Measurements from ENCODE around the gene SETBP1.

Gene SETBP1

GRCh38 chr18:45107425-45107824 lies 426.7 kb downstream of the SETBP1 start:
- ATAC-seq, result 0 out of 3 replicates have a peak, but pooled peaks have one; percentile 17
- TF ChIP-seq TCF4 (CRISPR knock-in tag; IDR thresholded peaks at IDR 0.05; ENCODE audit: borderline replicate concordance) (no peak), TOX (CRISPR knock-in tag; IDR thresholded peaks at IDR 0.05; ENCODE audit: borderline replicate concordance) (no peak), RARB (CRISPR knock-in tag; IDR thresholded peaks at IDR 0.05) (no peak), ZFP3 (CRISPR knock-in tag; IDR thresholded peaks at IDR 0.05) (no peak), ARNTL (CRISPR knock-in tag; IDR thresholded peaks at IDR 0.05; ENCODE audit: borderline replicate concordance, low read depth) (no peak), GLIS3 (CRISPR knock-in tag; IDR thresholded peaks at IDR 0.05) (no peak), SNAI2 (CRISPR knock-in tag; IDR thresholded peaks at IDR 0.05) (no peak)
- TF ChIP-seq, protein P1, sequence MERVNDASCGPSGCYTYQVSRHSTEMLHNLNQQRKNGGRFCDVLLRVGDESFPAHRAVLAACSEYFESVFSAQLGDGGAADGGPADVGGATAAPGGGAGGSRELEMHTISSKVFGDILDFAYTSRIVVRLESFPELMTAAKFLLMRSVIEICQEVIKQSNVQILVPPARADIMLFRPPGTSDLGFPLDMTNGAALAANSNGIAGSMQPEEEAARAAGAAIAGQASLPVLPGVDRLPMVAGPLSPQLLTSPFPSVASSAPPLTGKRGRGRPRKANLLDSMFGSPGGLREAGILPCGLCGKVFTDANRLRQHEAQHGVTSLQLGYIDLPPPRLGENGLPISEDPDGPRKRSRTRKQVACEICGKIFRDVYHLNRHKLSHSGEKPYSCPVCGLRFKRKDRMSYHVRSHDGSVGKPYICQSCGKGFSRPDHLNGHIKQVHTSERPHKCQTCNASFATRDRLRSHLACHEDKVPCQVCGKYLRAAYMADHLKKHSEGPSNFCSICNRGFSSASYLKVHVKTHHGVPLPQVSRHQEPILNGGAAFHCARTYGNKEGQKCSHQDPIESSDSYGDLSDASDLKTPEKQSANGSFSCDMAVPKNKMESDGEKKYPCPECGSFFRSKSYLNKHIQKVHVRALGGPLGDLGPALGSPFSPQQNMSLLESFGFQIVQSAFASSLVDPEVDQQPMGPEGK (CRISPR knock-in tag; IDR thresholded peaks at IDR 0.05; ENCODE audit: borderline replicate concordance), result no peak

- ATAC-seq, result no peak
- no peak for TF ChIP-seq ZC3H10 (CRISPR knock-in tag; IDR thresholded peaks at IDR 0.05)
- TF ChIP-seq SNAI2 (CRISPR knock-in tag; IDR thresholded peaks at IDR 0.05), result no peak
- no peak for TF ChIP-seq CREB5 (CRISPR knock-in tag; IDR thresholded peaks at IDR 0.05; ENCODE audit: low read depth)
- no peak for TF ChIP-seq RARB (CRISPR knock-in tag; IDR thresholded peaks at IDR 0.05)
- no peak for TF ChIP-seq ZNF70 (CRISPR knock-in tag; IDR thresholded peaks at IDR 0.05)
- TF ChIP-seq CSDC2 (CRISPR knock-in tag; IDR thresholded peaks at IDR 0.05), result no peak
- no peak for TF ChIP-seq CSRNP3 (CRISPR knock-in tag; IDR thresholded peaks at IDR 0.05)
- no peak for TF ChIP-seq ZNF565 (CRISPR knock-in tag; conservative IDR thresholded peaks at IDR 0.05; ENCODE audit: low read depth)
- TF ChIP-seq GLIS3 (CRISPR knock-in tag; IDR thresholded peaks at IDR 0.05), result no peak
- no peak for TF ChIP-seq PPARA (CRISPR knock-in tag; IDR thresholded peaks at IDR 0.05; ENCODE audit: borderline replicate concordance)
- TF ChIP-seq BACH2 (CRISPR knock-in tag; IDR thresholded peaks at IDR 0.05; ENCODE audit: borderline replicate concordance), result no peak
- TF ChIP-seq ZFP30 (CRISPR knock-in tag; IDR thresholded peaks at IDR 0.05), result no peak
- no peak for TF ChIP-seq OSR1 (CRISPR knock-in tag; IDR thresholded peaks at IDR 0.05)
- no peak for TF ChIP-seq ESRRG (CRISPR knock-in tag; IDR thresholded peaks at IDR 0.05)
- no peak for TF ChIP-seq TCF4 (CRISPR knock-in tag; IDR thresholded peaks at IDR 0.05; ENCODE audit: borderline replicate concordance)
Measured at GRCh38 chr18:45108754-45109153, 428.1 kb downstream of the SETBP1 start.

GRCh38 chr18:45109271-45109670 lies 428.6 kb downstream of the SETBP1 start:
- ATAC-seq, result no peak
- TF ChIP-seq ARNTL (CRISPR knock-in tag; IDR thresholded peaks at IDR 0.05; ENCODE audit: borderline replicate concordance, low read depth) (no peak), ZNF70 (CRISPR knock-in tag; IDR thresholded peaks at IDR 0.05) (no peak), ISL1 (CRISPR knock-in tag; IDR thresholded peaks at IDR 0.05) (no peak), ZC3H10 (CRISPR knock-in tag; IDR thresholded peaks at IDR 0.05) (no peak), CSDC2 (CRISPR knock-in tag; IDR thresholded peaks at IDR 0.05) (no peak), ESRRG (CRISPR knock-in tag; IDR thresholded peaks at IDR 0.05) (no peak), ZFP30 (CRISPR knock-in tag; IDR thresholded peaks at IDR 0.05) (no peak), RARB (CRISPR knock-in tag; IDR thresholded peaks at IDR 0.05) (no peak), ZFP3 (CRISPR knock-in tag; IDR thresholded peaks at IDR 0.05) (no peak), PPARA (CRISPR knock-in tag; IDR thresholded peaks at IDR 0.05; ENCODE audit: borderline replicate concordance) (no peak), CREB5 (CRISPR knock-in tag; IDR thresholded peaks at IDR 0.05; ENCODE audit: low read depth) (no peak), OSR1 (CRISPR knock-in tag; IDR thresholded peaks at IDR 0.05) (no peak), BACH2 (CRISPR knock-in tag; IDR thresholded peaks at IDR 0.05; ENCODE audit: borderline replicate concordance) (no peak)
- TF ChIP-seq, protein P2, sequence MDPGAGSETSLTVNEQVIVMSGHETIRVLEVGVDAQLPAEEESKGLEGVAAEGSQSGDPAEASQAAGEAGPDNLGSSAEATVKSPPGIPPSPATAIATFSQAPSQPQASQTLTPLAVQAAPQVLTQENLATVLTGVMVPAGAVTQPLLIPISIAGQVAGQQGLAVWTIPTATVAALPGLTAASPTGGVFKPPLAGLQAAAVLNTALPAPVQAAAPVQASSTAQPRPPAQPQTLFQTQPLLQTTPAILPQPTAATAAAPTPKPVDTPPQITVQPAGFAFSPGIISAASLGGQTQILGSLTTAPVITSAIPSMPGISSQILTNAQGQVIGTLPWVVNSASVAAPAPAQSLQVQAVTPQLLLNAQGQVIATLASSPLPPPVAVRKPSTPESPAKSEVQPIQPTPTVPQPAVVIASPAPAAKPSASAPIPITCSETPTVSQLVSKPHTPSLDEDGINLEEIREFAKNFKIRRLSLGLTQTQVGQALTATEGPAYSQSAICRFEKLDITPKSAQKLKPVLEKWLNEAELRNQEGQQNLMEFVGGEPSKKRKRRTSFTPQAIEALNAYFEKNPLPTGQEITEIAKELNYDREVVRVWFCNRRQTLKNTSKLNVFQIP (CRISPR knock-in tag; IDR thresholded peaks at IDR 0.05; ENCODE audit: borderline replicate concordance, low read depth), result no peak

All from SK-N-SH treated with all-trans-retinoic acid at 6 μM for 48 hours (cell line).